Activated CD8-positive, alpha-beta T cell treated with anti-CD3 and anti-CD28 coated beads for 36 hours (primary cell): ENCODE results near the gene CACNA2D3. TPM values are rescaled to one million over a fixed set of nuclear protein-coding genes. Genes with fewer than 3 reads are reported as not detected.

Experiments
- ATAC-seq: fragments of 200-7000 bp; cut with Tn5 transposase; one replicate; pipeline ENCODE4 v1.10.0; 2021; ENCODE audit warnings: mild to moderate bottlenecking, moderate library complexity
- CTCF ChIA-PET: fragments of 350-600 bp; sonication (Branson Sonifier 250); formaldehyde crosslinking; loops from one replicate; lab custom pipeline; 2021; ENCODE audit warnings: antibody characterized with exemption; lab: Charles Lee
- POLR2A ChIA-PET: fragments of 350-600 bp; sonication (Branson Sonifier 250); formaldehyde crosslinking; loops from one replicate; lab custom pipeline; 2021; ENCODE audit warnings: antibody characterized with exemption; lab: Charles Lee
- DNase-seq: peaks from one replicate; pipeline ENCODE4 v3.0.0-alpha.2; 2020
- H3K27ac Mint-ChIP-seq: one replicate; pipeline ENCODE4 v1.8.0; 2021; ENCODE audit warnings: mild to moderate bottlenecking, mixed read lengths
- H3K27me3 Mint-ChIP-seq: one replicate; pipeline ENCODE4 v1.8.0; 2021; ENCODE audit warnings: mixed read lengths
- H3K36me3 Mint-ChIP-seq: one replicate; pipeline ENCODE4 v1.8.0; 2021; ENCODE audit warnings: low read depth, mixed read lengths
- H3K4me1 Mint-ChIP-seq: one replicate; pipeline ENCODE4 v1.8.0; 2021; ENCODE audit warnings: low read depth, mixed read lengths
- H3K4me3 Mint-ChIP-seq: one replicate; pipeline ENCODE4 v1.8.0; 2021; ENCODE audit warnings: mild to moderate bottlenecking, moderate library complexity, mixed read lengths
- H3K9me3 Mint-ChIP-seq: one replicate; pipeline ENCODE4 v1.8.0; 2021; ENCODE audit warnings: mixed read lengths
- intact Hi-C: fragments of 100-400 bp; cut with micrococcal nuclease; formaldehyde crosslinking; loops from one replicate; pipeline ENCODE4 v1.10.0; 2022
- total RNA-seq, 2 experiments: library from RNA; stranded (reverse); gene quantifications; one replicate each; pipeline ENCODE4 v1.2.3, GENCODE V29; 2021
- TF ChIP-seq, protein P1 (sequence below): fragments of 200-600 bp; IDR thresholded peaks from one replicate; pipeline ENCODE4 v1.8.0; 2022; ENCODE audit warnings: antibody characterized with exemption, mild to moderate bottlenecking

Gene CACNA2D3
- total RNA-seq, 2 experiments from 2014 or later = not detected

DNA sequence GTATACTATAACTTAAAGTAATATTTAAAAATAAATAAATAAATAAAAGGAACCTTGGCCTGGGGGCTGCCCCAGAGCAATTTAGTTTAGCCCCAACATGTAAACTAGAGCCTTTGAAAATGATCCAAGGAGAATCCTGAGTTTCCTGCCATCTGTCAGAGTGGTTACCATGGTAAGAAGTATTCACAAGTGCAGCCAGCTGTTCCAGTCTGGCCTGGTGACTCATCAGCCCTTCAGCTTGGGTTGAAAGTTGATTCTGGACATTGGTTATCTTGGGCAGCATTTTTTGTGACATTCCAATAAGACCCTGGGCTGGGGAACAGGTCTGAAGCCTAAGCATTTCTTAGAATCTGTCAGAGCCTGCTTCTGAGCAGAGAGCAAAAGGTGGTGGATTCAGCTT lies 878.2 kb downstream of the CACNA2D3 start:
- POLR2A ChIA-PET = no interaction called here
- DNase-seq (no peak), ATAC-seq (no peak)
- CTCF ChIA-PET = no interaction called here
- Mint-ChIP-seq H3K27me3 (no peaks in the 10 kb centered on the region), H3K4me1 (no peaks in the 10 kb centered on the region), H3K4me3 (no peak overlapping the region), H3K36me3 (no peaks in the 10 kb centered on the region), H3K27ac (no peak overlapping the region), H3K9me3 (peaks cover 2% of the 10 kb centered on the region)
- intact Hi-C loops = no loop called here
- TF ChIP-seq, protein P1, sequence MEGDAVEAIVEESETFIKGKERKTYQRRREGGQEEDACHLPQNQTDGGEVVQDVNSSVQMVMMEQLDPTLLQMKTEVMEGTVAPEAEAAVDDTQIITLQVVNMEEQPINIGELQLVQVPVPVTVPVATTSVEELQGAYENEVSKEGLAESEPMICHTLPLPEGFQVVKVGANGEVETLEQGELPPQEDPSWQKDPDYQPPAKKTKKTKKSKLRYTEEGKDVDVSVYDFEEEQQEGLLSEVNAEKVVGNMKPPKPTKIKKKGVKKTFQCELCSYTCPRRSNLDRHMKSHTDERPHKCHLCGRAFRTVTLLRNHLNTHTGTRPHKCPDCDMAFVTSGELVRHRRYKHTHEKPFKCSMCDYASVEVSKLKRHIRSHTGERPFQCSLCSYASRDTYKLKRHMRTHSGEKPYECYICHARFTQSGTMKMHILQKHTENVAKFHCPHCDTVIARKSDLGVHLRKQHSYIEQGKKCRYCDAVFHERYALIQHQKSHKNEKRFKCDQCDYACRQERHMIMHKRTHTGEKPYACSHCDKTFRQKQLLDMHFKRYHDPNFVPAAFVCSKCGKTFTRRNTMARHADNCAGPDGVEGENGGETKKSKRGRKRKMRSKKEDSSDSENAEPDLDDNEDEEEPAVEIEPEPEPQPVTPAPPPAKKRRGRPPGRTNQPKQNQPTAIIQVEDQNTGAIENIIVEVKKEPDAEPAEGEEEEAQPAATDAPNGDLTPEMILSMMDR = no peak

DNA sequence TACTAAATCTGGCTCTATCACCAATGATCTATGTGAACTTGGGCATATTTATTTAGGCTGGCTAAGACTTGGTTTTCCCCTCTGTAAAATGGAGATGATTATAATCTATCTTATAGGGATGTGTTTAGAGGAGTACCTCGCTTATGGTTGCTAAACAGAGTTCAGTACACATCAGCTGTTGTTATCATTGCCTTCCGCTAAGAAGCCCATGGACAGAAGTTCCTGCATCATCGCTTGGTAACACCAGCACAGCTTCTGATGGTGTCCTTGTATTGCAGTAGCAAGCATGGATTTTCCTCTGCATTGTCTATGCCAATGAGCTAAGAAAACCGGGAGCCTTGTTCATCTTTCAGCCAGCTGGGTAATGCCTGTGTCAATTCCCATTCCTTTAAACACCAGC lies 878.6 kb downstream of the CACNA2D3 start:
- ATAC-seq (no peak), DNase-seq (no peak)
- no peak overlapping the region for H3K27ac Mint-ChIP-seq
- no peaks in the 10 kb centered on the region for H3K4me1 Mint-ChIP-seq
- ChIA-PET CTCF (no interaction called here), POLR2A (no interaction called here)
- TF ChIP-seq, protein P1 = no peak
- H3K9me3 Mint-ChIP-seq = peaks cover 2% of the 10 kb centered on the region
- no peak overlapping the region for H3K4me3 Mint-ChIP-seq
- H3K27me3 Mint-ChIP-seq = no peaks in the 10 kb centered on the region
- intact Hi-C loops = no loop called here
- no peaks in the 10 kb centered on the region for H3K36me3 Mint-ChIP-seq

DNA sequence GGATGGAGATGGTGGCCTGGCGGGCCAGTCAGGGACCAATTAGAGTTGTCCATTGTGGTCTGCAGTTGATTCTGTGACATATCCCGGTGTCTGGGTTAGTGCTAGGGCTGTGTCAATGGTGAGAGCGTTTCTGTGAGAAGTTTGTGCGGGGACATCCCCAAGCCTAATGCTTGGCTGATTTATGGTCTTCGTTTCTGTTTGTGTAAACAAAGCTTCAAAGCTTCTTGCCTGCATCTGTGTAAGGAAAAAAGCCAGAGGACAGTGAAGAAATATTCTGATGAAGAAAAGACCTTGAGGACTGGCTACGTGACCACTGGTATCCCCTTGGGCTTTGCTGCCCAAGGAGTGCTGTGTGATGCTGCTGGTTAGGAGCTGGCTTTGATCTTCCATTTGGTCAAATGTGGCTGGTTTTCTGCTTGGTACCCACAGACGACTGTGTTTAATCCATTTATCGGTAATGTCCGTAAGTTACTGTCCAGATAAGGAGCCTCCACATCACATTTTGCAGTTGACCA lies 880.1 kb downstream of the CACNA2D3 start:
- CTCF ChIA-PET = no interaction called here
- H3K36me3 Mint-ChIP-seq = no peaks in the 10 kb centered on the region
- no peak overlapping the region for H3K27ac Mint-ChIP-seq
- no peak for DNase-seq
- ATAC-seq = no peak
- H3K9me3 Mint-ChIP-seq = no peaks in the 10 kb centered on the region
- TF ChIP-seq, protein P1 = no peak
- H3K4me3 Mint-ChIP-seq = no peak overlapping the region
- H3K4me1 Mint-ChIP-seq = no peaks in the 10 kb centered on the region
- intact Hi-C loops = no loop called here
- peaks cover 4% of the 10 kb centered on the region for H3K27me3 Mint-ChIP-seq
- POLR2A ChIA-PET = no interaction called here

DNA sequence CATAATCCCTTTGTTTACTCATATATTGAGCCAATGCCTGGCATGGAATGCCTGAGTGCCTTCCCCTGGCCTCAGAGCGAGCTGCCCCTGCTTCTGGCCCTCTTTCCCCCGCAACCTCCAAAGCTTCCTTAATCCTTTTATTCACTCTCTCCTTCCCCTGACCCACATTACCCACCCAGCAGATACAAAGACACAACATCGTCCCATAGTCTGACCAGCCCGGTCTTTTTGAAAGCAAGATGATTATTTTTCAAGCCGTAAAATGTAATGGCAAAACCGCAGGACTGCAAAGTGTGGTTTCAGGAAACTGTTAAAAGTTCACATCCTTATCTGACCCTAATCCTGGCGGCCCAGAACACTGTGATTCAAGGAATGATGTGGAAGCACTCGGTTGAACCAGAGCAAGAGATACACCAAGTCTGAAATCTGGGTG lies 883.9 kb downstream of the CACNA2D3 start:
- no peaks in the 10 kb centered on the region for H3K4me1 Mint-ChIP-seq
- CTCF ChIA-PET = no interaction called here
- intact Hi-C loops = no loop called here
- POLR2A ChIA-PET = no interaction called here
- H3K36me3 Mint-ChIP-seq = no peaks in the 10 kb centered on the region
- DNase-seq (no peak), ATAC-seq (no peak)
- TF ChIP-seq, protein P1 = no peak
- peaks cover 4% of the 10 kb centered on the region for H3K27me3 Mint-ChIP-seq
- H3K4me3 Mint-ChIP-seq = no peak overlapping the region
- no peaks in the 10 kb centered on the region for H3K9me3 Mint-ChIP-seq
- H3K27ac Mint-ChIP-seq = no peak overlapping the region

DNA sequence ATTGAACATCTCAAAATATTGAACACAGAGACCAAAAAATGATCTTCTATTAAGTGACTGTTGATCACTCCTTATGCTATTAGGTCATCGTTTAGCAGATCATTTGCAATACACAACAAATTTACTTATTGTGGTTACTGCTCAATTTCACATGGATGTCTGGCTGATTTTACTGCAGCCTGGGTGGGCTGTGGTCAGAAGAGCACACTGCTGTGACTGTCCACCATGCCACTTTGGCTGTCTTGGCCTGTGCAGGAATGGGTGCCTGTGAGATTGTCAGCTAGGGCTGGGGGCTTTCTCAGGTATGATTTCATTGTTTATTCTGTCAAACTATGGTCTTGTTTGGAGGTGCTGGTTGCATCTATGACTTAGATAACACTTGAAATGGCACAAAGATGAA lies 885.6 kb downstream of the CACNA2D3 start:
- Mint-ChIP-seq H3K9me3 (no peaks in the 10 kb centered on the region), H3K27ac (no peak overlapping the region), H3K27me3 (peaks cover 4% of the 10 kb centered on the region), H3K36me3 (no peaks in the 10 kb centered on the region), H3K4me1 (no peaks in the 10 kb centered on the region), H3K4me3 (no peak overlapping the region)
- ATAC-seq (no peak), DNase-seq (no peak)
- TF ChIP-seq, protein P1 = no peak
- ChIA-PET CTCF (no interaction called here), POLR2A (no interaction called here)
- intact Hi-C loops = no loop called here
